Measurements from ENCODE around the gene KRT17. TPM values are rescaled to one million over a fixed set of nuclear protein-coding genes. Genes with fewer than 3 reads are reported as not detected.

The KRT17 gene
- total RNA-seq, 4 donors from 2014 or later = not detected

GRCh38 chr17:41657936-41658335 is 33.6 kb upstream of the KRT17 start:
- no peak for TF ChIP-seq CTCF (IDR thresholded peaks at IDR 0.05; ENCODE audit: low read depth)

GRCh38 chr17:41657176-41657754 is 32.9 kb upstream of the KRT17 start:
- no peak for TF ChIP-seq CTCF (IDR thresholded peaks at IDR 0.05; ENCODE audit: low read depth)

GRCh38 chr17:41656249-41657023 is 32.1 kb upstream of the KRT17 start:
- TF ChIP-seq CTCF (IDR thresholded peaks at IDR 0.05; ENCODE audit: low read depth) = no peak

- TF ChIP-seq CTCF (IDR thresholded peaks at IDR 0.05; ENCODE audit: low read depth) = no peak
Measured at GRCh38 chr17:41655611-41656111, 31.3 kb upstream of the KRT17 start.

- no peak for TF ChIP-seq CTCF (IDR thresholded peaks at IDR 0.05; ENCODE audit: low read depth)
Measured at GRCh38 chr17:41654678-41655607, 30.6 kb upstream of the KRT17 start.

- TF ChIP-seq CTCF (IDR thresholded peaks at IDR 0.05; ENCODE audit: low read depth) = no peak
Measured at GRCh38 chr17:41653892-41654677, 29.7 kb upstream of the KRT17 start.
